SK-N-SH (cell line): Measurements from ENCODE around the gene SLC6A8. TPM values are rescaled to one million over a fixed set of nuclear protein-coding genes. Genes with fewer than 3 reads are reported as not detected.

Source experiments
- CTCF ChIA-PET: fragments of 300-600, 350-600 bp; formaldehyde crosslinking; extraction: SDS; loops from one replicate; lab custom pipeline; 2021; lab: Yijun Ruan, JAX
- POLR2A ChIA-PET: fragments of 350-600 bp; sonication (Branson Sonifier 250); formaldehyde crosslinking; extraction: SDS; loops from one replicate; lab custom pipeline; 2020; ENCODE audit warnings: antibody characterized with exemption, inconsistent platforms; lab: Yijun Ruan, JAX
- DNase-seq: peaks from one replicate; pipeline ENCODE4 v3.0.0; 2012
- H2AFZ ChIP-seq: fragments of 200-600 bp; sonication (generic); 2 replicates; pipeline ENCODE4 v1.8.1; 2016; ENCODE audit warnings: antibody characterized with exemption, mild to moderate bottlenecking, low read depth
- H3F3A ChIP-seq: fragments of 200-600 bp; sonication (generic); replicated peaks from 2 replicates; pipeline ENCODE3; 2016; ENCODE audit warnings: antibody characterized with exemption, mild to moderate bottlenecking; ENCODE audit not compliant: insufficient read depth
- H3K27ac ChIP-seq, 2 experiments: fragments of 200-500 bp in 1 of 2; fragments of 200-600 bp in 1 of 2; sonication (Bioruptor generic) in 1 of 2; sonication (generic), shearing (Covaris generic) in 1 of 2; 2 replicates each; pipeline versions ENCODE4 v1.5.1 to v1.6.1; 2014 to 2016; ENCODE audit warnings: low read depth in 2 of 2, inconsistent platforms in 1 of 2, low read length in 1 of 2, mild to moderate bottlenecking in 1 of 2, mixed read lengths in 1 of 2
- H3K27me3 ChIP-seq: fragments of 200-600 bp; sonication (generic), shearing (Covaris generic); 2 replicates; pipeline ENCODE4 v1.6.1; 2016; ENCODE audit warnings: mixed run types; ENCODE audit not compliant: insufficient read depth
- H3K36me3 ChIP-seq, 2 experiments: fragments of 200-500 bp in 1 of 2; fragments of 200-600 bp in 1 of 2; sonication (Bioruptor generic) in 1 of 2; sonication (generic) in 1 of 2; replicated peaks in 1 of 2; 2 replicates each; pipeline versions ENCODE3 to v1.5.1; 2014 to 2016; ENCODE audit warnings: low read length in 1 of 2, mild to moderate bottlenecking in 1 of 2; ENCODE audit not compliant: insufficient read depth in 2 of 2, control insufficient read depth in 1 of 2
- H3K4me1 ChIP-seq, 2 experiments: fragments of 200-500 bp in 1 of 2; fragments of 200-600 bp in 1 of 2; sonication (Bioruptor generic) in 1 of 2; sonication (generic), shearing (Covaris generic) in 1 of 2; 2 replicates each; pipeline versions ENCODE4 v1.5.1 to v1.6.1; 2014 to 2016; ENCODE audit warnings: low read depth in 1 of 2, low read length in 1 of 2, mixed run types in 1 of 2; ENCODE audit not compliant: insufficient read depth in 2 of 2, control insufficient read depth in 1 of 2
- H3K4me2 ChIP-seq: fragments of 200-600 bp; sonication (generic), shearing (Covaris generic); 2 replicates; pipeline ENCODE4 v1.6.1; 2017; ENCODE audit warnings: mixed run types
- H3K4me3 ChIP-seq, 2 experiments: fragments of 200-500 bp in 1 of 2; fragments of 200-600 bp in 1 of 2; sonication (Bioruptor generic) in 1 of 2; sonication (generic), shearing (Covaris generic) in 1 of 2; 2 replicates each; pipeline versions ENCODE4 v1.5.1 to v1.8.1; 2014 to 2016; ENCODE audit warnings: low read depth in 2 of 2, inconsistent platforms in 1 of 2, low read length in 1 of 2, mild to moderate bottlenecking in 1 of 2, mixed read lengths in 1 of 2, moderate library complexity in 1 of 2
- H3K79me2 ChIP-seq: fragments of 200-600 bp; sonication (generic); 2 replicates; pipeline ENCODE4 v1.8.1; 2017; ENCODE audit warnings: mild to moderate bottlenecking; ENCODE audit not compliant: insufficient read depth
- H3K9ac ChIP-seq: fragments of 200-600 bp; sonication (generic); 2 replicates; pipeline ENCODE4 v1.6.1; 2017; ENCODE audit warnings: mixed run types
- H3K9me2 ChIP-seq: fragments of 200-600 bp; sonication (generic); 2 replicates; pipeline ENCODE4 v1.6.1; 2017; ENCODE audit warnings: mixed run types
- H3K9me3 ChIP-seq: fragments of 200-600 bp; sonication (generic); 2 replicates; pipeline ENCODE4 v1.6.1; 2017; ENCODE audit warnings: mixed run types, mild to moderate bottlenecking, moderate library complexity
- H4K20me1 ChIP-seq: fragments of 200-600 bp; sonication (generic); 2 replicates; pipeline ENCODE4 v1.6.1; 2017; ENCODE audit warnings: mild to moderate bottlenecking, mixed run types; ENCODE audit not compliant: insufficient read depth
- CHD2 ChIP-seq: fragments of 150-350 bp; IDR thresholded peaks from 2 replicates; pipeline ENCODE4 v1.6.1; 2018; ENCODE audit warnings: low read length; ENCODE audit not compliant: partially characterized antibody
- ELF1 ChIP-seq: IDR thresholded peaks from 2 replicates; pipeline ENCODE4 v1.4.0; 2012
- EZH2phosphoT487 ChIP-seq: fragments of 200-600 bp; sonication (generic); IDR thresholded peaks from 2 replicates; pipeline ENCODE4 v1.6.1; 2017; ENCODE audit warnings: low read depth, mixed run types, mild to moderate bottlenecking, antibody characterized with exemption, moderate library complexity, borderline replicate concordance
- FOXM1 ChIP-seq: IDR thresholded peaks from 2 replicates; pipeline ENCODE4 v1.4.0; 2012; ENCODE audit warnings: low read depth, mild to moderate bottlenecking
- GABPA ChIP-seq: IDR thresholded peaks from 2 replicates; pipeline ENCODE4 v1.4.0; 2012; ENCODE audit warnings: low read depth, mild to moderate bottlenecking
- GATA2 ChIP-seq: sonication (generic); formaldehyde crosslinking; IDR thresholded peaks from 2 replicates; pipeline ENCODE4 v1.5.0; 2020; ENCODE audit warnings: mild to moderate bottlenecking, missing genetic modification reagents
- JUND ChIP-seq: IDR thresholded peaks from 2 replicates; pipeline ENCODE4 v1.4.0; 2012
- MAX ChIP-seq: IDR thresholded peaks from 2 replicates; pipeline ENCODE4 v1.4.0; 2012; ENCODE audit warnings: low read depth
- MXI1 ChIP-seq: IDR thresholded peaks from 2 replicates; pipeline ENCODE4 v1.6.1; 2012; ENCODE audit warnings: mild to moderate bottlenecking, low read depth, low read length, improper control_type of control experiment
- NFIC ChIP-seq: IDR thresholded peaks from 2 replicates; pipeline ENCODE4 v1.4.0; 2012; ENCODE audit warnings: borderline replicate concordance
- RAD21 ChIP-seq: IDR thresholded peaks from 2 replicates; pipeline ENCODE4 v1.6.1; 2012; ENCODE audit warnings: mild to moderate bottlenecking, low read length
- RCOR1 ChIP-seq: fragments of 150-350 bp; IDR thresholded peaks from 2 replicates; pipeline ENCODE4 v1.6.1; 2017; ENCODE audit warnings: antibody characterized with exemption, low read length
- RXRA ChIP-seq: IDR thresholded peaks from 2 replicates; pipeline ENCODE4 v1.4.0; 2012; ENCODE audit warnings: low read depth, mild to moderate bottlenecking, borderline replicate concordance
- TCF12 ChIP-seq: IDR thresholded peaks from 2 replicates; pipeline ENCODE4 v1.4.0; 2012
- YY1 ChIP-seq: IDR thresholded peaks from 2 replicates; pipeline ENCODE4 v1.4.0; 2012; ENCODE audit warnings: low read depth, mild to moderate bottlenecking
- WGBS: methylation state at CpG from one replicate; pipeline ENCODE4 v1.1.6; 2017; ENCODE audit warnings: low lambda C conversion rate; 5-methylcytosine and 5-hydroxymethylcytosine counted together
- polyA plus RNA-seq, 3 experiments: library from polyadenylated mRNA; depleted of rRNA; stranded (reverse); fragments of >200 nt; gene quantifications; 2 replicates each; pipeline ENCODE4 v1.2.3, GENCODE V29; 2012
- TF ChIP-seq, protein P1 (sequence below): IDR thresholded peaks from 2 replicates; pipeline ENCODE4 v1.6.1; 2012; ENCODE audit warnings: mild to moderate bottlenecking, low read depth, low read length, moderate library complexity
- TF ChIP-seq, protein P2 (sequence below): fragments of 150-350 bp; IDR thresholded peaks from 2 replicates; pipeline ENCODE4 v1.6.1; 2017; ENCODE audit warnings: antibody characterized with exemption, low read length, low read depth, borderline replicate concordance
- TF ChIP-seq, protein P3 (sequence below): IDR thresholded peaks from 2 replicates; pipeline ENCODE4 v1.4.0; 2012; ENCODE audit warnings: low read depth, borderline replicate concordance
- TF ChIP-seq, protein P4 (sequence below): IDR thresholded peaks from 2 replicates; pipeline ENCODE4; 2012

SLC6A8 gene
- polyA plus RNA-seq, 1 of the 3 experiments (the other 2 are of a cell fraction), result 30.8 TPM

DNA sequence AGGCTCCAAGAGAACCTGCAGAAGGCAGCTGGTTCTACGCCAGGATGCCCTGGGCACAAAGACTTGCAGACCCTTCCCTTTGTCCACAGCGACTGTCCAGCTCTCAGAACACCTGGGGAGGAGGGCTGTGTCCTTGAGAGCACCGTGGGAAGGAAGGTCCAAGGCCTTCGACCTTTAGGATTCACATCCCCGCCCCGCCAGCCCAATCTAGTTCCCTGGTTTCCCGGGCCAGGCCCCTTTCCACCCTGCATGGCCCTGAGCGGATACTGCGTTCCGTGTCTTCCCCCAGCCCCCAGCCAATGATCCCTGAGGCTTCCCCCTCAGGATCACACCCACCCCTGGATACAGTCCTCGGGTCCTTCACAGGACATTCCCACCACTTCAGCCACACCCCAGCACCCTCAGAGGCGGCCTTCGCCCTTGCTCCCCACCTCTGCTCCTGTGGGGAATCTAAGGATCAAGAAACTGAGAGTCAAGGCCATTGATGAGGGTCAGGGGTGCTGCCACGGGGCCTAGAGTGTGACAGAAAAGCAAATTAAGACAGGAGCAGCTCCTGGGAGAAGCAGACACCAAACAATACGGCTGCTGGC, 46.0 kb downstream of the SLC6A8 start:
- DNase-seq, result no peak
- peaks cover 0 to 7% of the 10 kb centered on the region in 2 experiments; a peak in 1 of 4 replicates for H3K4me1 ChIP-seq
- no peaks in the 10 kb centered on the region for H3K9me2 ChIP-seq
- H3F3A ChIP-seq, result no peaks in the 10 kb centered on the region
- H3K79me2 ChIP-seq, result no peaks in the 10 kb centered on the region
- H2AFZ ChIP-seq, result no peak overlapping the region
- no peak overlapping the region for H3K9ac ChIP-seq
- TF ChIP-seq GATA2 (no peak), EZH2phosphoT487 (no peak), RCOR1 (no peak), NFIC (no peak), RAD21 (no peak), GABPA (no peak), FOXM1 (no peak), MAX (no peak), RXRA (no peak), MXI1 (no peak), YY1 (no peak), JUND (no peak), TCF12 (no peak), CHD2 (no peak), ELF1 (no peak)
- TF ChIP-seq, protein P1, sequence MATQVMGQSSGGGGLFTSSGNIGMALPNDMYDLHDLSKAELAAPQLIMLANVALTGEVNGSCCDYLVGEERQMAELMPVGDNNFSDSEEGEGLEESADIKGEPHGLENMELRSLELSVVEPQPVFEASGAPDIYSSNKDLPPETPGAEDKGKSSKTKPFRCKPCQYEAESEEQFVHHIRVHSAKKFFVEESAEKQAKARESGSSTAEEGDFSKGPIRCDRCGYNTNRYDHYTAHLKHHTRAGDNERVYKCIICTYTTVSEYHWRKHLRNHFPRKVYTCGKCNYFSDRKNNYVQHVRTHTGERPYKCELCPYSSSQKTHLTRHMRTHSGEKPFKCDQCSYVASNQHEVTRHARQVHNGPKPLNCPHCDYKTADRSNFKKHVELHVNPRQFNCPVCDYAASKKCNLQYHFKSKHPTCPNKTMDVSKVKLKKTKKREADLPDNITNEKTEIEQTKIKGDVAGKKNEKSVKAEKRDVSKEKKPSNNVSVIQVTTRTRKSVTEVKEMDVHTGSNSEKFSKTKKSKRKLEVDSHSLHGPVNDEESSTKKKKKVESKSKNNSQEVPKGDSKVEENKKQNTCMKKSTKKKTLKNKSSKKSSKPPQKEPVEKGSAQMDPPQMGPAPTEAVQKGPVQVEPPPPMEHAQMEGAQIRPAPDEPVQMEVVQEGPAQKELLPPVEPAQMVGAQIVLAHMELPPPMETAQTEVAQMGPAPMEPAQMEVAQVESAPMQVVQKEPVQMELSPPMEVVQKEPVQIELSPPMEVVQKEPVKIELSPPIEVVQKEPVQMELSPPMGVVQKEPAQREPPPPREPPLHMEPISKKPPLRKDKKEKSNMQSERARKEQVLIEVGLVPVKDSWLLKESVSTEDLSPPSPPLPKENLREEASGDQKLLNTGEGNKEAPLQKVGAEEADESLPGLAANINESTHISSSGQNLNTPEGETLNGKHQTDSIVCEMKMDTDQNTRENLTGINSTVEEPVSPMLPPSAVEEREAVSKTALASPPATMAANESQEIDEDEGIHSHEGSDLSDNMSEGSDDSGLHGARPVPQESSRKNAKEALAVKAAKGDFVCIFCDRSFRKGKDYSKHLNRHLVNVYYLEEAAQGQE, result no peak
- TF ChIP-seq, protein P2, sequence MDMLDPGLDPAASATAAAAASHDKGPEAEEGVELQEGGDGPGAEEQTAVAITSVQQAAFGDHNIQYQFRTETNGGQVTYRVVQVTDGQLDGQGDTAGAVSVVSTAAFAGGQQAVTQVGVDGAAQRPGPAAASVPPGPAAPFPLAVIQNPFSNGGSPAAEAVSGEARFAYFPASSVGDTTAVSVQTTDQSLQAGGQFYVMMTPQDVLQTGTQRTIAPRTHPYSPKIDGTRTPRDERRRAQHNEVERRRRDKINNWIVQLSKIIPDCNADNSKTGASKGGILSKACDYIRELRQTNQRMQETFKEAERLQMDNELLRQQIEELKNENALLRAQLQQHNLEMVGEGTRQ, result no peak
- TF ChIP-seq, protein P3, sequence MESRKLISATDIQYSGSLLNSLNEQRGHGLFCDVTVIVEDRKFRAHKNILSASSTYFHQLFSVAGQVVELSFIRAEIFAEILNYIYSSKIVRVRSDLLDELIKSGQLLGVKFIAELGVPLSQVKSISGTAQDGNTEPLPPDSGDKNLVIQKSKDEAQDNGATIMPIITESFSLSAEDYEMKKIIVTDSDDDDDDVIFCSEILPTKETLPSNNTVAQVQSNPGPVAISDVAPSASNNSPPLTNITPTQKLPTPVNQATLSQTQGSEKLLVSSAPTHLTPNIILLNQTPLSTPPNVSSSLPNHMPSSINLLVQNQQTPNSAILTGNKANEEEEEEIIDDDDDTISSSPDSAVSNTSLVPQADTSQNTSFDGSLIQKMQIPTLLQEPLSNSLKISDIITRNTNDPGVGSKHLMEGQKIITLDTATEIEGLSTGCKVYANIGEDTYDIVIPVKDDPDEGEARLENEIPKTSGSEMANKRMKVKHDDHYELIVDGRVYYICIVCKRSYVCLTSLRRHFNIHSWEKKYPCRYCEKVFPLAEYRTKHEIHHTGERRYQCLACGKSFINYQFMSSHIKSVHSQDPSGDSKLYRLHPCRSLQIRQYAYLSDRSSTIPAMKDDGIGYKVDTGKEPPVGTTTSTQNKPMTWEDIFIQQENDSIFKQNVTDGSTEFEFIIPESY, result no peak
- TF ChIP-seq, protein P4, sequence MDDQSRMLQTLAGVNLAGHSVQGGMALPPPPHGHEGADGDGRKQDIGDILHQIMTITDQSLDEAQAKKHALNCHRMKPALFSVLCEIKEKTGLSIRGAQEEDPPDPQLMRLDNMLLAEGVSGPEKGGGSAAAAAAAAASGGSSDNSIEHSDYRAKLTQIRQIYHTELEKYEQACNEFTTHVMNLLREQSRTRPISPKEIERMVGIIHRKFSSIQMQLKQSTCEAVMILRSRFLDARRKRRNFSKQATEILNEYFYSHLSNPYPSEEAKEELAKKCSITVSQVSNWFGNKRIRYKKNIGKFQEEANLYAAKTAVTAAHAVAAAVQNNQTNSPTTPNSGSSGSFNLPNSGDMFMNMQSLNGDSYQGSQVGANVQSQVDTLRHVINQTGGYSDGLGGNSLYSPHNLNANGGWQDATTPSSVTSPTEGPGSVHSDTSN, result no peak
- TF ChIP-seq, all 33 proteins: peak for 0
- Histone ChIP-seq H3K4me3 (no peak overlapping the region), H3K4me2 (no peak overlapping the region), H3K36me3 (peaks cover 2 to 8% of the 10 kb centered on the region in 2 experiments), H4K20me1 (no peaks in the 10 kb centered on the region), H3K27me3 (no peaks in the 10 kb centered on the region), H3K27ac (no peak overlapping the region), H3K9me3 (no peaks in the 10 kb centered on the region)
- 45% methylated on average over 14 of the region's 15 CpGs for WGBS
- CTCF ChIA-PET, result no interaction called here
- POLR2A ChIA-PET, result no interaction called here
